GM12864 (cell line): Measurements from ENCODE around the gene MYL12B.

ENCODE experiments used
- DNase-seq: peaks from one replicate; pipeline ENCODE4 v3.0.0-alpha.2; 2011; ENCODE audit warnings: low read depth
- H3K4me3 ChIP-seq: 2 replicates; pipeline ENCODE4 v1.5.1; 2011; ENCODE audit warnings: mild to moderate bottlenecking, low read depth, low read length, control low read depth
- CTCF ChIP-seq: IDR thresholded peaks from 2 replicates; pipeline ENCODE4 v1.5.1; 2011; ENCODE audit warnings: low read depth, mild to moderate bottlenecking, moderate library complexity, low read length, control low read depth, inconsistent platforms; ENCODE audit errors: missing control alignments

MYL12B gene

DNA sequence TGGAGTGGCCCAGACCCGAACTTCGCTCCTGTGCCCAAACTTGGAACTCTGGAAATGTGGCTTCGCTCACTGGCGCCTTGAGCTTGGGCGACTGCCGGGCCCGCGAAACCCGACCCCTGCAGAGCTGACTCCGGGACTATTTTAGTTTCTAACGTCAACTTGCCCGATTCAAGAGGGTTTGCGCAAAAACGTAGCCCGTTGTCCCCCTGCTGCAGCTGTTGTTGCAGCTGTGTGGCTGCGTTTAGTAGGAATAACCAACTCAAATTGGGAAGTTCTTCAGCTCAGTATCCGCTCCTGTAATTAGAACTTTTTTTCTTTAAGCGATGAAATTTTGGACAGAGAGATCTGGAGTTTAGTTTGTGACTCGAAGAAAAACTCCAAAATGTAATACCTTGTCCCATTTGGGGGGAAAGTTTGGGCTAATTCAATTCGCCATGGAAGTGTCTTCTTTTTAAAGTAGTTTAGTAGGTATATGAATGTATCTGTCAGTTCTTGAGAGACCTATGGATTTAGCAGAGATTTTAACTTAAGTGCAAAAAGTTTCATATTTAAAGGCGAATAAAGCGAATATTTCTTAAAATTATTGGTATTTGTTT, 13.8 kb upstream of the MYL12B start:
- peak overlapping the region; percentile 92 for H3K4me3 ChIP-seq
- TF ChIP-seq CTCF = no peak
- no peak for DNase-seq

- peak; percentile 70 for DNase-seq
- no peak for TF ChIP-seq CTCF
- H3K4me3 ChIP-seq = peak overlapping the region; percentile 92
Measured at GRCh38 chr18:3248658-3249359, 13.1 kb upstream of the MYL12B start.

- DNase-seq = no peak
- no peak for TF ChIP-seq CTCF
- peak overlapping the region; percentile 22 for H3K4me3 ChIP-seq
Measured at GRCh38 chr18:3250237-3251107, 11.5 kb upstream of the MYL12B start.

GRCh38 chr18:3251249-3251962, 10.5 kb upstream of the MYL12B start:
- DNase-seq = no peak
- no peak overlapping the region for H3K4me3 ChIP-seq
- no peak for TF ChIP-seq CTCF

DNA sequence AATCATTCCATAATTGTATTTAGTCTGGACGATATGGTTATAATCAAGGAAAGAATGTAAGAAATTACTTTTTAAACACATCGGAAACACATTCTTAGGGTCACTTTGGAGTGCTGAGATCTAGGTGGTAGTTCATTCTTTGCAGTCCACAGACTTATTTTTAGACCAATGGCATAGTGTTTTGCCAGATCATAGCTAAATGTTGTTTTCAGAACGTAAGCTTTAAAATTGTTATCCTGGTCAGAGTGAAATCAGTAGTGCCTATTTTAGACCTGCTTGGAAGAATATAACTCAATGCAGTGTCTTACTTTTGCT, 10.0 kb upstream of the MYL12B start:
- no peak overlapping the region for H3K4me3 ChIP-seq
- no peak for TF ChIP-seq CTCF
- no peak for DNase-seq

DNA sequence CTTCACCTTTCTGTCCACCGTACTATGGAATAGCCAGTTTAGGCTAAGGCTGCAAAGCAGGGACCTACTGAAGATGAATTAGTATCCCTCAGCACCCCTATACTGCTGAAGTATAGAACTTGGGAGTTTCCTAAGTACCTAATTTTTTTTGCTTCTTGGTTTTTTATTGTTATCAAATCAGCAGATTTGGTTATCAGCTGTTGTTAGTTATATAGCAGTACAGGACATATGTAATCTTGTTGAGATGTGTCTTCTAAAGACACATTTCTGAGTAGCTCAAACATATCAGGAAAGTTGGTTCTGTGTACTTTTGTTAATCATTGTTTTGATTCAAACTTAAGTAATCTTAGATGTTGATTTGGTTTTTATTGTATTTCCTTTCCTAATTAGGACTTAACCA, 9.1 kb upstream of the MYL12B start:
- no peak for DNase-seq
- no peak for TF ChIP-seq CTCF
- H3K4me3 ChIP-seq = no peak overlapping the region
